Esophagus mucosa (tissue), 1 donor: ENCODE measurements around the gene TTLL3. TPM values are rescaled to one million over a fixed set of nuclear protein-coding genes. Genes with fewer than 3 reads are reported as not detected.
"Not testable (repeated sequence)": the region's sequence is repeated elsewhere in the genome, so short reads cannot be mapped to it uniquely, and the experiment has no call there.

Source experiments
- ATAC-seq: fragments of 200-7000 bp; cut with Tn5 transposase; one replicate; pipeline ENCODE4 v1.9.1; 2020
- total RNA-seq: library from RNA; stranded (reverse); gene quantifications from one replicate; pipeline ENCODE4 v1.2.4, GENCODE V29; 2023
- donor health status: DM: yes; HTN: yes; CAD: no.

The TTLL3 gene
- total RNA-seq, 1 donor from 2014 or later, result 12.3 TPM

GRCh38 chr3:9843715-9844438 lies 33.8 kb downstream of the TTLL3 start, which contains the start of gene RPUSD3:
TSS of gene RPUSD3 (minus strand) at chr3:9844008. CDS start at chr3:9843990, 18 bp downstream.
- peak; percentile 99 for ATAC-seq

GRCh38 chr3:9846231-9846630 lies 36.2 kb downstream of the TTLL3 start:
- ATAC-seq, result no peak

GRCh38 chr3:9846931-9847488 lies 36.9 kb downstream of the TTLL3 start:
- ATAC-seq, result no peak

- not testable (repeated sequence) for ATAC-seq
Observed at GRCh38 chr3:9847870-9848269, 37.8 kb downstream of the TTLL3 start.

GRCh38 chr3:9848860-9849259 lies 38.8 kb downstream of the TTLL3 start:
- ATAC-seq, result not testable (repeated sequence)

- not testable (repeated sequence) for ATAC-seq
Observed at GRCh38 chr3:9851383-9851782, 41.3 kb downstream of the TTLL3 start.

- ATAC-seq, result not testable (repeated sequence)
Observed at GRCh38 chr3:9851926-9852325, 41.9 kb downstream of the TTLL3 start.

GRCh38 chr3:9852528-9852927 lies 42.5 kb downstream of the TTLL3 start:
- no peak for ATAC-seq

GRCh38 chr3:9854291-9854940 lies 44.4 kb downstream of the TTLL3 start:
- not testable (repeated sequence) for ATAC-seq

GRCh38 chr3:9855594-9855993 lies 45.5 kb downstream of the TTLL3 start:
- ATAC-seq, result no peak

- ATAC-seq, result no peak
Observed at GRCh38 chr3:9859530-9860025, 49.5 kb downstream of the TTLL3 start.

- no peak for ATAC-seq
Observed at GRCh38 chr3:9861201-9861600, 51.1 kb downstream of the TTLL3 start.

GRCh38 chr3:9861626-9862130 lies 51.6 kb downstream of the TTLL3 start:
- ATAC-seq, result no peak

GRCh38 chr3:9862391-9863057 lies 52.5 kb downstream of the TTLL3 start:
- ATAC-seq, result peak; percentile 65

GRCh38 chr3:9863058-9863772 lies 53.2 kb downstream of the TTLL3 start:
- ATAC-seq, result peak; percentile 13

GRCh38 chr3:9864200-9864927 lies 54.3 kb downstream of the TTLL3 start:
- no peak for ATAC-seq

GRCh38 chr3:9865125-9865637 lies 55.1 kb downstream of the TTLL3 start:
- not testable (repeated sequence) for ATAC-seq

GRCh38 chr3:9866639-9867038 lies 56.6 kb downstream of the TTLL3 start:
- ATAC-seq, result no peak

- ATAC-seq, result no peak
Observed at GRCh38 chr3:9867106-9867505, 57.0 kb downstream of the TTLL3 start.

GRCh38 chr3:9869955-9870354 lies 59.9 kb downstream of the TTLL3 start:
- no peak for ATAC-seq

- no peak for ATAC-seq
Observed at GRCh38 chr3:9870978-9871377, 60.9 kb downstream of the TTLL3 start.
